Natural killer cell (primary cell): Measurements from ENCODE around the gene IP6K1. TPM values are rescaled to one million over a fixed set of nuclear protein-coding genes. Genes with fewer than 3 reads are reported as not detected.

Source experiments
- ATAC-seq, 3 donors: fragments of 150-1000 bp in 2 of 3; fragments of 200-7000 bp in 1 of 3; cut with Tn5 transposase; 1 replicate in 1 of 3; 2 replicates in 2 of 3; pipeline ENCODE4 v1.10.0; 2021; ENCODE audit warnings: mild to moderate bottlenecking in 2 of 3, moderate library complexity in 2 of 3
- DNase-seq, 2 donors: peaks; one replicate each; pipeline versions ENCODE4 v3.0.0 to v3.0.0-alpha.2; 2013 to 2021; ENCODE audit warnings: mixed read lengths in 1 of 2
- H3K27ac ChIP-seq: one replicate; pipeline ENCODE4 v1.5.1; 2013; ENCODE audit warnings: mild to moderate bottlenecking, low read length
- H3K27me3 ChIP-seq: one replicate; pipeline ENCODE4 v1.6.1; 2013; ENCODE audit warnings: low read length; ENCODE audit not compliant: control insufficient read depth, insufficient read depth
- H3K36me3 ChIP-seq: one replicate; pipeline ENCODE4 v1.6.1; 2013; ENCODE audit warnings: low read length; ENCODE audit not compliant: control insufficient read depth, insufficient read depth
- H3K4me1 ChIP-seq: one replicate; pipeline ENCODE4 v1.6.1; 2013; ENCODE audit warnings: low read length; ENCODE audit not compliant: control insufficient read depth, insufficient read depth
- H3K4me3 ChIP-seq: one replicate; pipeline ENCODE4 v1.5.1; 2013; ENCODE audit warnings: low read length
- H3K9me3 ChIP-seq: one replicate; pipeline ENCODE4 v1.6.1; 2013; ENCODE audit warnings: low read length; ENCODE audit not compliant: control insufficient read depth, insufficient read depth
- H3K27ac Mint-ChIP-seq, 2 donors: one replicate each; pipeline ENCODE4 v1.8.0; 2022; ENCODE audit warnings: mild to moderate bottlenecking in 2 of 2, mixed read lengths in 2 of 2, moderate library complexity in 1 of 2
- H3K27me3 Mint-ChIP-seq, 2 donors: one replicate each; pipeline ENCODE4 v1.8.0; 2022; ENCODE audit warnings: low read depth in 2 of 2, mixed read lengths in 2 of 2
- H3K36me3 Mint-ChIP-seq: one replicate; pipeline ENCODE4 v1.8.0; 2022; ENCODE audit warnings: mixed read lengths
- H3K4me1 Mint-ChIP-seq, 2 donors: one replicate each; pipeline ENCODE4 v1.8.0; 2022; ENCODE audit warnings: mixed read lengths in 2 of 2
- H3K4me3 Mint-ChIP-seq: one replicate; pipeline ENCODE4 v1.8.0; 2022; ENCODE audit warnings: mild to moderate bottlenecking, moderate library complexity, mixed read lengths
- H3K9me3 Mint-ChIP-seq, 2 donors: one replicate each; pipeline ENCODE4 v1.8.0; 2022; ENCODE audit warnings: mixed read lengths in 2 of 2
- CTCF ChIP-seq: fragments of 200-600 bp; IDR thresholded peaks from one replicate; pipeline ENCODE4 v1.8.0; 2022; ENCODE audit warnings: antibody characterized with exemption
- WGBS: methylation state at CpG from one replicate; pipeline ENCODE4 v1.1.7; 2013; ENCODE audit warnings: missing lambda C conversion rate; ENCODE audit not compliant: insufficient coverage; 5-methylcytosine and 5-hydroxymethylcytosine counted together
- intact Hi-C: fragments of 100-400 bp; cut with micrococcal nuclease; formaldehyde crosslinking; loops from one replicate; pipeline ENCODE4 v1.14.2; 2022
- total RNA-seq, 4 donors: library from RNA; stranded (reverse); fragments of 120-200 nt in 1 of 4; gene quantifications; one replicate each; pipeline versions ENCODE4 v1.2.3 to v1.2.4, GENCODE V29; 2013 to 2022

IP6K1 gene
- total RNA-seq, 3 donors from 2014 or later (not counting 1 experiment from before 2014, with no cell fraction given), result 53.7 to 68.7 (median 57.9) TPM

- no peaks in the 10 kb centered on the region for H3K9me3 Mint-ChIP-seq
- no peak for ATAC-seq
Measured at GRCh38 chr3:49701388-49702077, 84.8 kb downstream of the IP6K1 start.

GRCh38 chr3:49700453-49701128 lies 85.8 kb downstream of the IP6K1 start:
- H3K27me3 Mint-ChIP-seq, result no peaks in the 10 kb centered on the region
- peaks cover 0 to 7% of the 10 kb centered on the region in 2 donors for H3K4me1 Mint-ChIP-seq
- no peak for TF ChIP-seq CTCF
- H3K4me1 ChIP-seq, result no peaks in the 10 kb centered on the region
- H3K36me3 Mint-ChIP-seq, result no peaks in the 10 kb centered on the region
- DNase-seq, result no peak
- intact Hi-C loops, result no loop called here
- H3K36me3 ChIP-seq, result peaks cover 46% of the 10 kb centered on the region
- no peak overlapping the region for H3K4me3 ChIP-seq
- H3K27ac ChIP-seq, result no peak overlapping the region
- no peaks in the 10 kb centered on the region for H3K27me3 ChIP-seq
- no peaks in the 10 kb centered on the region for H3K9me3 Mint-ChIP-seq
- WGBS, result 90% methylated on average over 13 of the region's 13 CpGs
- H3K9me3 ChIP-seq, result no peaks in the 10 kb centered on the region
- H3K27ac Mint-ChIP-seq, result no peak overlapping the region
- no peak overlapping the region for H3K4me3 Mint-ChIP-seq
- no peak for ATAC-seq

More at GRCh38 chr3:49701388-49702077, 84.8 kb downstream of the IP6K1 start:
- H3K27me3 ChIP-seq, result no peaks in the 10 kb centered on the region
- Mint-ChIP-seq H3K27me3 (no peaks in the 10 kb centered on the region), H3K4me3 (no peak overlapping the region), H3K4me1 (peaks cover 0 to 7% of the 10 kb centered on the region in 2 donors), H3K27ac (no peak overlapping the region), H3K36me3 (no peaks in the 10 kb centered on the region)
- TF ChIP-seq CTCF, result no peak
- intact Hi-C loops, result no loop called here
- H3K9me3 ChIP-seq, result no peaks in the 10 kb centered on the region
- no peak for DNase-seq
- H3K36me3 ChIP-seq, result peaks cover 49% of the 10 kb centered on the region
- WGBS, result 93% methylated on average over 21 of the region's 21 CpGs
- H3K4me3 ChIP-seq, result no peak overlapping the region
- H3K4me1 ChIP-seq, result no peaks in the 10 kb centered on the region
- no peak overlapping the region for H3K27ac ChIP-seq

- H3K9me3 Mint-ChIP-seq, result no peaks in the 10 kb centered on the region
- no peak for DNase-seq
- H3K27me3 Mint-ChIP-seq, result no peaks in the 10 kb centered on the region
- no peak overlapping the region for H3K4me3 Mint-ChIP-seq
- Histone ChIP-seq H3K4me1 (no peaks in the 10 kb centered on the region), H3K36me3 (peaks cover 46% of the 10 kb centered on the region), H3K27ac (no peak overlapping the region), H3K9me3 (no peaks in the 10 kb centered on the region), H3K4me3 (no peak overlapping the region), H3K27me3 (no peaks in the 10 kb centered on the region)
- H3K27ac Mint-ChIP-seq, result no peak overlapping the region
- intact Hi-C loops, result no loop called here
- no peaks in the 10 kb centered on the region for H3K36me3 Mint-ChIP-seq
- no peak for TF ChIP-seq CTCF
- peaks cover 0 to 7% of the 10 kb centered on the region in 2 donors for H3K4me1 Mint-ChIP-seq
- 93% methylated on average over 8 of the region's 8 CpGs for WGBS
- no peak for ATAC-seq
Measured at GRCh38 chr3:49700014-49700413, 86.3 kb downstream of the IP6K1 start.
